LNCaP clone FGC (cell line): ENCODE data around the gene USP46.

Experiments
- DNase-seq: peaks from one replicate; pipeline ENCODE4 v3.0.0-alpha.2; 2011; ENCODE audit warnings: low read depth
- H3K4me3 ChIP-seq: 2 replicates; pipeline ENCODE4 v1.5.1; 2011; ENCODE audit warnings: mild to moderate bottlenecking, low read depth, low read length, control low read depth
- CTCF ChIP-seq: IDR thresholded peaks from 2 replicates; pipeline ENCODE4 v1.5.1; 2012; ENCODE audit warnings: mild to moderate bottlenecking; ENCODE audit not compliant: control insufficient read depth, insufficient read depth; ENCODE audit errors: extremely low read depth

USP46 gene

DNA sequence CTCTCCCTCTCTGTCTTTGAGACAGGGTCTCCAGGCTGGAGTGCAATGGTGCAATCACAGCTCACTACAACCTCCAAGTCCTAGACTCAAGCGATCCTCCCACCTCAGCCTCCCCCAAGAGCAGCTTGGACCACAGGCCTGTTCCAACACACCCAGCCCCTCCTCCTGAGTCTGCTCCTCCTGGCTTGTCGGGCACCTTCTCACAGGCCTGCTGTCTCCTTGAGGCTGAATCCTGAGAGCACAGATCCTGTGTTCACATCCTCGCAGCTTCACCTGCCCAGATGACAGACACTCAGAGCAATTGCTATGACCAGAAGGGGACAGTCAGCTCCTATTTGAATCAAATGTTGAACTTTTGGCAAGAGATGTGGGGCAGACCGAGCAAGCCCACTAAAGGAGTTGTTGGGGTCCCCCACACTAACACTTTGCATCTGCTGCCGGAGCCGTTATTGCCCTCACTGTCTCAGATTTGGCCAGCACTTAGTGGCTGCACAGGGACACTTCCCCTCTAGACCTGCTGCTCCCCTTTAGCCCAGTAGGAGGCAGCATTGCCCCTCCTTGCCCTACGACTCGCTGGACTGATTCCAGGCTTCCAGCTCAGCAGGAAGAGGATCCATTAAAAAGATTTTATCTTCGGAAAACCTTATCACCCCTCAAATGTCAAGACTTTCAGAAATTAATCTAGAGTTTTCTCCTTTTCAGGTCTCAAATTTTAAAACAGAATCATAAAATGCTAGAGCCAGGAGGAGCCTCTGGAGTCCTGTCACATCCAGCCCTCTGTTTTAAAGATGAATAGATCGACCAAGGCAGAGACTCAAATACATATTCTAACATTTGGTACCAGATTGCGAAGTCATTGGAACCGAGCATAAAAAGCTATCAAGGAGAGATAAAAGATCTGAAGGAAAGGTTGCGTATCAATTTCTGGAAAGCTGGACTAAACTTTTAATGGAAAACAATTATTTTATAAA is 113.7 kb downstream of the USP46 start:
- peak; percentile 30 for DNase-seq
- H3K4me3 ChIP-seq: no peak overlapping the region
- TF ChIP-seq CTCF: peak; percentile 99
